RWPE1 (cell line): ENCODE results near the gene SART3.
"Not testable (repeated sequence)": the region's sequence is repeated elsewhere in the genome, so short reads cannot be mapped to it uniquely, and the experiment has no call there.

ENCODE experiments used
- CTCF ChIA-PET: fragments of 350-600 bp; sonication (Branson Sonifier 250); formaldehyde crosslinking; extraction: SDS; loops from one replicate; lab custom pipeline; 2021; lab: Yijun Ruan, JAX
- POLR2A ChIA-PET: fragments of 400-600 bp; formaldehyde crosslinking; extraction: SDS; loops from one replicate; lab custom pipeline; 2020; ENCODE audit warnings: antibody characterized with exemption; ENCODE audit not compliant: low non-redundant PET; lab: Yijun Ruan, JAX
- DNase-seq: peaks from one replicate; pipeline ENCODE4 v3.0.0; 2012; ENCODE audit warnings: low spot score
- H3K27ac ChIP-seq: fragments of 450-650 bp; 2 replicates; pipeline ENCODE4 v1.5.1; 2017
- CTCF ChIP-seq: fragments of 450-650 bp; conservative IDR thresholded peaks from 2 replicates; pipeline ENCODE4 v1.5.1; 2017; ENCODE audit warnings: low read depth, mild to moderate bottlenecking

SART3 gene

GRCh38 chr12:108591267-108591980, 30.5 kb upstream of the SART3 start:
- CTCF ChIA-PET, result no interaction called here

GRCh38 chr12:108590463-108590862, 29.5 kb upstream of the SART3 start:
- H3K27ac ChIP-seq, POLR2A ChIA-PET, DNase-seq: not testable (repeated sequence)
- CTCF ChIA-PET, result interaction anchor here (0.6 kb wide), 1 partner anchor 17 kb away, joined by 3 read pairs; no protein-coding TSS in a partner anchor

More at GRCh38 chr12:108591267-108591980, 30.5 kb upstream of the SART3 start:
- no peak for TF ChIP-seq CTCF
- POLR2A ChIA-PET, result no interaction called here
- no peak for DNase-seq
- no peak overlapping the region for H3K27ac ChIP-seq

GRCh38 chr12:108589840-108590229, 28.9 kb upstream of the SART3 start:
- POLR2A ChIA-PET, result no interaction called here
- CTCF ChIA-PET, result interaction anchor here (0.6 kb wide), 1 partner anchor 37 kb away, joined by 4 read pairs; no protein-coding TSS in a partner anchor
- H3K27ac ChIP-seq, result no peak overlapping the region
- DNase-seq, result no peak
- no peak for TF ChIP-seq CTCF

- ChIA-PET CTCF (interaction anchor here (0.6 to 0.7 kb wide), 2 partner anchors 37 to 40 kb away, joined by 3 to 4 read pairs; no protein-coding TSS in a partner anchor), POLR2A (no interaction called here)
- H3K27ac ChIP-seq, result no peak overlapping the region
- no peak for DNase-seq
- no peak for TF ChIP-seq CTCF
These were observed 28.3 kb upstream of the SART3 start for GRCh38 chr12:108589028-108589839.

GRCh38 chr12:108587826-108588225, 26.9 kb upstream of the SART3 start:
- ChIA-PET CTCF (no interaction called here), POLR2A (no interaction called here)
- no peak for TF ChIP-seq CTCF
- DNase-seq, result no peak
- no peak overlapping the region for H3K27ac ChIP-seq

- POLR2A ChIA-PET, result no interaction called here
- no peak overlapping the region for H3K27ac ChIP-seq
- no peak for DNase-seq
- CTCF ChIA-PET, result no interaction called here
- no peak for TF ChIP-seq CTCF
These were observed 25.3 kb upstream of the SART3 start for GRCh38 chr12:108586306-108586705.
